Erythroblast (primary cell): ENCODE results near the gene HDGFL2.
"Not testable (repeated sequence)": the region's sequence is repeated elsewhere in the genome, so short reads cannot be mapped to it uniquely, and the experiment has no call there.

Experiments
- DNase-seq, 2 experiments: peaks; one replicate each; lab custom pipeline; 2025; lab: John Stamatoyannopoulos, UW
- GATA1 ChIP-seq: IDR thresholded peaks from 2 replicates; pipeline ENCODE4 v1.6.1; 2011; ENCODE audit warnings: low read depth, mild to moderate bottlenecking, control low read depth, low read length, moderate library complexity
- POLR2A ChIP-seq: IDR thresholded peaks from 2 replicates; pipeline ENCODE4 v1.6.1; 2011; ENCODE audit warnings: mild to moderate bottlenecking, low read length

Gene HDGFL2

DNA sequence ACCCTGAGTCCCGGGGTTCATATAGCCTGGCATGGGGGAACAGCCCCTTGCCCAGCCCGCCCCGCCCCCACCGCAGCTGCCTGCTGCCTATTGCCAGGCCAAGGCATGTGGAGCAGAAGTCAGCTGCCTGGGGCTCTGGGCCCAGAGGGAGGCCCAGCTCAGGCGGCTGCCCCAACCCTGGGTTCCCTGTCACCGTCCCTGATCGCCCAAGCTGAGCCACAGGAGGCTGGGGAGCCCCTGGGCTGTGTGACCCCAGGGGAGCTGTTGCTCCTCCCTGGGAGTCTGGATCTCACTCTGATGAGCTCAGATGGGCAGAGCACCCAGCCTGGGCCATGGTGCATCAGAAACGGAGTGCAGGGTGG, 44.8 kb downstream of the HDGFL2 start:
- DNase-seq, result no peak
- TF ChIP-seq GATA1 (no peak), POLR2A (no peak)

DNA sequence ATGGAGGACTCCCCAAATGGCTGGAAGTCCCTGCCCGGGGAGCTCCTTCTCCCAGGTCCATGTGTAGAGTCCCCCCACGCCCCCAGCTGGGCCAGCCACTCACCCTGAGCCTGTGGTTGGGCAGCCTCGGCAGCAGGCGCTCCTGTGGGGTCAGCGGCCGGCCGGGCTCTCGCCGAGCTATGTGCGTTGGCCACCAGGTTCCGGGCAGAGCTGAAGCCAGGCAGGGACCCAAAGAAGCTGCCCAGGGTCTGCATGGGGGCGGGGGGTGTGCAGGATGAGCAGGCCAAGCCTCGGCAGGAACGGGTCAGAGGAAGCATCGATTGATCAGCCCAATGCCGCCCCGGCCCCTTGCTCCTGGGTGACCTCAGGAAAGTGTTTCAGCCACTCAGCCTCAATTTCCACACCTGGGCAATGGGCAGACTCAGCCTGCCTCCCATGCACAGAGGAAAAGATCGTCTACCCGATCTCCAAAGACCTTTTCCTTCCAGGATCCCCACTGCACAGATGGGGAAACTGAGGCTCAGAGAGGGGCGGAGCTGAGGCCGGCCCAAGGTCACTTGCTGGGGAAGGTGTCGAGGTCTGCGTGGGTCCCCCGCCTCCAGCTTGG, 45.5 kb downstream of the HDGFL2 start:
- no peak for DNase-seq
- no peak for TF ChIP-seq GATA1
- TF ChIP-seq POLR2A, result no peak

DNA sequence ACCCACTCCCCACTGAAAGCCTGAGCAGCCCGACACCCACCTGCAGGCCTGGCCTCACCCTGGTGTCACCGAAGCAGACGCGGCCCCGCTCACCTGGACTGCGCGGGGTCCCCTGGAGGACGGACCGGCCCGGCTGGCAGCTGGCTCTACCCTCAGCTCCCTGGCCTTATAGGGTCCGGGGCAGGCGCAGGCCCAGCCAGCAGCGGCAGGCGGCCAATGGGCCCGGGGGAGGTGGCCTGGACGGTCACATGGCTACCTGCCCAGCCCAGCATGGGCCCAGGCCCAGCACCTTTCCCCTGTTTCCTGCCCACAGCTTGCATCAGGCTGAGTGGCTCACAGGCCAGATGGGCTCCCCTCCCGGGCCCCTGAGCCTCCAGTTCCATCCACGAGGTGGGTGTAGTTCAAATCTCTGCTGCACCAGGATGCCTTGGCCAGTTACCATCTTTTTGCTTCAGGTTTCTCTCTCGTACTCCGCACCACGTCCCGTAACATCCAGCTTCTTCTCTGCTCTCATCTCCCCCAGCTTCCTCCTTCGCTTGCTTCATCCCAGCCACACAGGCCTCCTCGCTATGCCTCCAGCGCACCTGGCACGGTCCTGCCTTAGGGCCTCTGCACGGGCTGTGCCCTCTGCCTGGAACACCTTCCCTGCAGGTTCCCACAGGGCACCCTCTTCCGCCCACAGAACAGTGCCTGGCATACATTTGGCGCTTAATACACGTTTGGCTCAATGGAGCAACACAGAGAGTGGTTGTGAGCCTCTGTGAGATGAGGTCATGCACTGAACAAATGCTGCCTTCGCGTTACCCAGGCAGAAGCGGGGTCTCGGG, 46.5 kb downstream of the HDGFL2 start, which contains the start of gene PLIN4:
Gene PLIN4 (minus strand): TSS at position 142 of the 827 bp plus-strand sequence. CDS start 214 bp downstream, outside the sequence.
- TF ChIP-seq GATA1 (no peak), POLR2A (no peak)
- no peak for DNase-seq

DNA sequence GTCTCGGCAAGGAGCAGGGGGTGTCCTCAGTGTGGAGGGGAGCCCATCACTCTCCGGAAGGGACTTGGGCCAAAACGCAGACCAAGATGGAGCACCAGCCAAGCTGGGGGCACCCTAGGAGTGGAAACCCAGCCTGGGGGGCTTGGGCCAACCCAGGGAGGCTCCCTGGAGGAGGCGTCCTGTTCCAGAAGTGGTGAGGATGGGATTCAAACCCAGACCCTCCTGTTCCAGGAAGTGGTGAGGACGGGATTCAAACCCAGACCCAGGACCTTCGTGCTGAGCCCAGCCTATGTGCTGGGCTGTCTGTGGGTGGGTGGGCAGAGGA, 47.0 kb downstream of the HDGFL2 start:
- no peak for TF ChIP-seq POLR2A
- TF ChIP-seq GATA1, result no peak
- no peak for DNase-seq

DNA sequence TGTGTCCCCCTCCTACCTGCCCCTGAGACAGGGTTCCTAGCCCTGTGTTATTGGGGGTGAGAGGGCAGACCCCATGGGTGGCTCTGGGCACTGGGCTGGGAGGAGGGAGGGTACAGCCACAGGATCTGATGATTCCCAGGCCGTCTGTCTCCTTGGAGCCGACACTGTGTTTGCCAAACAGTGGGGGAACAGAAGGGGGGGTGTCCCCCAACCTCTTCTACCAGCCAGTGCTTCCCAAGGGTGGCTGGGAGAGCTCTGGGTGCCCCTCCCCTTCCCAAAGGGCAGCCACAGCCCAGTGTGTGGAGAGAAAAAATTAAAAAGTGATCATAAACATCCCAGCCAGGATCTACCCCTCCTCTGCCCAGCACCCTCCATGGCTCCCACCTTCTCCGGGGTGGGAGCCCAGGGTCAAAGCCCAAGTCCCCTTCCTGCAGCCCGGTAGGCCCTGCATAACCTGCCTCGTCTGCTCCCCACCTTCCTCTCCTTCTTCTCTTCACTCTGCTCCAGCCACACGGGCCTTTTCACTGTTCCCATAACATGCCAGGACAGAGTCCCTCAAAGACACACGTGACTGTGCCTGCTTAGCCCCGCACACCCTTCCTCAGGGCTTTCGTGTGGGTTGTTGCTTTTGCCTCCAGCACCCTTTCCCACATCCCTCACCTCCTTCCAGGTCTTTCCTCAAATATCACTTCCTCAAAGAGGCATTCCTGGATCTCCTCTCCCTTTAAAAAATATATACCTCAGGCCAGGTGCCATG, 47.6 kb downstream of the HDGFL2 start:
- TF ChIP-seq GATA1 (no peak), POLR2A (no peak)
- no peak for DNase-seq

DNA sequence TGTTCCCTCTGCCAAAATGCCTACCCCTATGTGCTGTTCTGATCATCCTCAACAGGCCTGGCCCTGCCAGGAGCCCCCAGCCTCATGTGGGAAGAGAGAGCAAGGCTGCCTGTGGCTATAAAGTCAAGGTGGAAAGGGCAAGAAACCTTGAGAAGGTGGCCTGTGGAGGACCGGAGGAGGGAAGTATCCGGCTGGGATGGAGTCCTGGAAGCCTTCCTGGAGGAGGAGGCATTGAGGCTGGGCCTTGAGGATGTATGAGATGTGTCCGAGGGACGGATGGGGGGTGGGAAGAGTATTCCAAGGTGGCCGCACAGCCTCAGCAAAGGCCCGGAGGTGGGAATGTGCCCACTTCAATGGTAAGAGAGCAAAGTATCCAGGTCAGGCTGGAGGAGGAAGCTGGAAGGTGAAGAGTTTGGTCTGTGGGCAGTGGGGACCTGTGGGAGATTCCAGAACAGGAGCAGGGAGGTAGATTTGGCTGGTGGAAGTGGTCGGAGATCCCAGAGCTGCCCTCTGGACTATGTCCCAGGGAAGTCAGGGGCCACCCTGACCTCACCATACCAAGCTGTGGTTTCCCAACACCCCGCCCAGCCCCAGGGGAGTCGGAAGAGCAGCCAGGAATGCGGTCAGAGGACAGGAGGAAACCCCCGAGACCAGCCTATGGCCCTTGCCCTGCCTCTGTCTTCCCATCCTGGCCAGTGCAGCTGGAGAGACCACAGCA, 49.2 kb downstream of the HDGFL2 start:
- TF ChIP-seq POLR2A (no peak), GATA1 (no peak)
- DNase-seq, result no peak

DNA sequence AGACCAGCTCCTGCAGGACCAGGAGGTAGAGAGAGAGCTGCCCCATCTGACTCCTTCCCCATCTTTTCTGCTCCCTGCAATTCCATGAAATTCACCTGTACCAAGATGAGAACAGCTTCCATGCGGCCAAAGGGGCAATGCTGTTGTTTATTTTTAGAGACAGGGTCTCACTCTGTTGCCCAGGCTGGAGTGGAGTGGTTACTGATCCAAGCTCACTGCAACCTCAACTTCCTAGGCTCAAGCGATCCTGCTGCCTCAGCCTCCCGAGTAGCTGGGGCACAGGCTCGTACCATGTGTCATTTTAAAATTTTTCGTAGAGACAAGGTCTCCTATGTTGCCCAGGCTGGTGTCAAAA, 49.8 kb downstream of the HDGFL2 start:
- DNase-seq, result no peak

DNA sequence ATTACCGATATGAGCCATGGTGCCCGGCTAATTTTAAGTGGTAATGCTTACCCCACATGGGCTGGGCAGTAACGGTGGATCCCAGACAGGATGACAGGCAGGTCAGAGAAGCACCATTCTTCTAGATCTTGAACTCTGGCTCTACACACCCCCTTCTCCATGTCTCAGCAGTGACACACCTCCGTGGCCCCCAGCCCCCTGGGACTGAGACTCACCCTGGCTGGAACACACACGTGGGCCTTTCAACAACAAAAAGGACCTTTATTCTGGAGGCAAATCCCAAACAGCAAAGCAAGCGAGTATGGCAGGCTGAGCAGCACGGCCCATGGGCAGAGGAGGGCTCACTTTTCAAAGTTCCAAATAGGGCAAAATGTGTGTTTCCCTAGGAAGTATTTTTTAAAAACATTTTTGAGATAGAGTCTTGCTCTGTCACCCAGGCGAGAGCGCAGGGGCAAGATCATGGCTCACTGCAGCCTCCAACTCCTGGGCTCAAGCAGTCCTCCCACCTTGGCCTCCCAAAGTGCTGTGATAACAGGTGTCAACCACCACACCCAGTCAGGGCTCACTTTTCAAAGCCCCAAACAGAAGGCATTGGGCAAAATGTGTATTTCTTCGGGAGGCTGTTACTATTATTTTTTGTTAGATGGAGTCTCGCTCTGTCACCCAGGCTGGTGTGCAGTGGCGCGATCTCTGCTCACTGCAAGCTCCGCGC, 50.4 kb downstream of the HDGFL2 start:
- DNase-seq, result no peak
- TF ChIP-seq POLR2A (no peak), GATA1 (no peak)

More for the DNA sequence above, 49.8 kb downstream of the HDGFL2 start:
- no peak for TF ChIP-seq POLR2A
- TF ChIP-seq GATA1, result no peak

DNA sequence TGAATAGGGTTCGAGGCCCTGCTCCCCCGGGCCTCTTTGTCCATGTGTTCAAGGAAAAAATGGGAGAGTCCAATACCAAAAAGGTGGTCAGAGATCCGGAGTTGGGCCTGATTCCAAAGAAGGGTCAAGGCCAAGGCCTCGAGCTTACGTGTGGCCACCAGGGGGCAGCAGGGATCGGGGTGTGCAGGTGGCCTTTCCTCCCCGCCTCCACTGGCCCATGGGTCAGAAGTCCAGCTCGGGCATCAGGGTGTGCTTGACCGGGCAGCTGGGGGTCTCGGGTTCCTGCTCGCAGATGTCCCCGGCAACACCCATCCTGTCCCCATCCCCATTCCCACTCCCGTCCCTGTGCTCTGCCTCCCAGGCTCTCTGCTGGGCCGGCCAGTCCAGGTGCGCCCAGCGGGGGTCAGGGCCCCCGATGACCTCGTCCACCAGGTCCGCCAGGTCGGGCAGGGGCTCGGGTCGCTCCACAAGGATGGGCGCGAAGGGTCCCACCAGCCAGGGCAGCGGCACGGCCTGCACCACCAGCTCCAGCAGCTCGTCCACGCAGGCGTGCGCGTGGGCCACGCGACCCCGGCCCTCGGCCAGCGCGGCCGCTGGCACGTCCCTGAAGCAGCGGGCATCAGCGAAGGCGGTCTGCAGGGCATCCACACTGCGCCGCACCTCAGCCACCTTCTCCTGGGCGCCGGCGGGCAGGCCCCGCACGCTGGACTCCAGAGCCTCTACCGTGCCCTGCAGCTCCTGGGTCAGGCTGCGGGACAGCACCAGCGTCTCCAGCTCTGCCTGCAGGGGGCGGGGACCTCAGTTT, 51.4 kb downstream of the HDGFL2 start:
- TF ChIP-seq GATA1, result no peak
- no peak for TF ChIP-seq POLR2A
- peak; percentile 58 to 74 for DNase-seq

DNA sequence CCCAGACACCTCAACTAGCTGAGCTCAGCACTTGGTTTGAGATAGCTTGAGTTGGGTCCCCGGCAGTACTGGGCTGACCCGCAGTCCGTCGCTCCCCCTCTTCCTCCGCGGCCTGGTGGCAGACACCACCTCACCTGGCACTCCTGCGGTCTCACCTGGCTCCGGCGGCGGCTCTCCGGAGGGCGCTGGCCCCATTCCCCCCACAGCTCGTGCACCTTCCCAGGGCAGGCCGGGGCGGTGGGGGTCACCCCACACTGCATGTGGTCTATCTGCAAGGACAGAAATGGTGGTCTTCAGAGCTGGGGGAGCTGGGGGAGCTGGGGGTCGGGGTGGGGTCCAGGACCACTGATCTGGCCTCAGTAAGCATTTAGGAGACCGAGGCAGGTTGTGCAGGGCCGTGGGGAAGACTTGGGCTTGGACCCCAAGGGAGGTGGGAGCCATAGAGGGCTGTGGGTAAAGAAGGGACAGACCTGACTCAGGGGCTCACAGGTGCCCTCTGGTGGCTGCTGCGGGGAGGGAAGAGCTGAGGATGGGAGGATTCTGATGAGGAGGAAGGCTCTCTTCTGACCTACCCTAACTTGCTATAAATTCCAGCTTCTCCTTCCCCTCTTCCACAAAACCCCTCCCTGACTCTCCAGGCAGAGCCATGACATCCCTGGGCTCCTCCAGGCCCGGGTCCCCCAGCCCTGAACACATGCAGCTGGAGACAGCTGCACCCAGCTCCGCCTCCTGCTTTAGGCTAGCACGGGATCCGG, 52.9 kb downstream of the HDGFL2 start:
- DNase-seq, result peak; percentile 60 to 84
- TF ChIP-seq POLR2A (no peak), GATA1 (no peak)

DNA sequence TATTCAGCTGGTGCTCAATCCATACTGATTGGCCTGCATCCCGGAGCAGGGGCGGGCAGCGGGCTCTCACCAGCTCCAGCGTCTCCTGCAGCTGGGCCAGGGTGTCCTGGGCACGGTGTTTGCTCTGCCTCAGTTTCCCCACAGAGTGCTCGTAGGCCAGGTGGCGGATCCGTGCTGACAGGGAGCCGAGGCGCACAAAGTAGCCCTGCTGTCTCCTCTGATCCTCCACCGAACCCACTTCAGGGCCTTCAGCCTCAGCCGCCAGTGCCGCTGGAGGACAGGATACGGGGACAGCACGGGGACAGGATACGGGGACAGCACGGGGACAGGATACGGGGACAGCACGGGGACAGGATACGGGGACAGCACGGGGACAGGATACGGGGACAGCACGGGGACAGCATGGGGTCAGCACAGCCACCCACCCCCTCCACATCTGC, 53.5 kb downstream of the HDGFL2 start:
- no peak for DNase-seq
- TF ChIP-seq POLR2A, result no peak

DNA sequence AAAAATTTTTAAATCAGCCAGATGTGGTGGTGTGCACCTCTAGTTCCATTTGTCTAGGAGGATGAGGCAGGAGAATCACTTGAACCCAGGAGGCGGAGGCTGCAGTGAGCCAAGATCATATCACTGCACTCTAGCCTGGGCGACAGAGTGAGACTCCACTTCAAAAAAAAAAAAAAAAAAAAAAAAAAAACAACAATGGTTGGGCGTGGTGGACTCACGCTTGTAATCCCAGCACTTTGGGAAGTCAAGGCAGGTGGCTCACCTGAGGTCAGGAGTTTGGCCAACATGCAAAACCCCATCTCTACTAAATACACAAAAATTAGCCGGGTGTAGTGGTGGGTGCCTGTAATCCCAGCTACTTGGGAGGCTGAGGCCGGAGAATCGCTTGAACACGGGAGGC, 55.3 kb downstream of the HDGFL2 start:
- not testable (repeated sequence) for DNase-seq
